PC-3 (cell line): ENCODE data around the gene RNF41.

Source experiments
- CTCF ChIP-seq: fragments of 300-600 bp; sonication (generic); conservative IDR thresholded peaks from 2 replicates; pipeline ENCODE4 v1.5.1; 2017; ENCODE audit warnings: antibody characterized with exemption, low read depth, mild to moderate bottlenecking, low read length
- EZH2 ChIP-seq: fragments of 300-600 bp; sonication (generic); IDR thresholded peaks from one replicate; pipeline ENCODE4 v1.6.1; 2017; ENCODE audit warnings: antibody characterized with exemption, mild to moderate bottlenecking, low read length; ENCODE audit not compliant: unreplicated experiment
- EZH2phosphoT487 ChIP-seq: fragments of 300-600 bp; sonication (generic); IDR thresholded peaks from 2 replicates; pipeline ENCODE4 v1.6.1; 2018; ENCODE audit warnings: mild to moderate bottlenecking, antibody characterized with exemption, low read length, borderline replicate concordance

- no peak for TF ChIP-seq CTCF
- no peak for TF ChIP-seq EZH2phosphoT487
- no peak for TF ChIP-seq EZH2
Measured at GRCh38 chr12:56253091-56253490, 31.4 kb upstream of the RNF41 start.
